Erythroblast (primary cell): ENCODE measurements around the gene KRTAP7-1.

ENCODE experiments used
- GATA1 ChIP-seq: IDR thresholded peaks from 2 replicates; pipeline ENCODE4 v1.6.1; 2011; ENCODE audit warnings: low read depth, mild to moderate bottlenecking, control low read depth, low read length, moderate library complexity
- POLR2A ChIP-seq: IDR thresholded peaks from 2 replicates; pipeline ENCODE4 v1.6.1; 2011; ENCODE audit warnings: mild to moderate bottlenecking, low read length

- no peak for TF ChIP-seq POLR2A
- TF ChIP-seq GATA1, result no peak
These were observed 29.0 kb downstream of the KRTAP7-1 start for GRCh38 chr21:30800605-30801004.
